ENCODE data around the gene GPR35. TPM values are rescaled to one million over a fixed set of nuclear protein-coding genes. Genes with fewer than 3 reads are reported as not detected.

GPR35 gene
- polyA plus RNA-seq, 1 donor (not counting 4 experiments of a cell fraction or from before 2014, with no cell fraction given) = 0.04 TPM

DNA sequence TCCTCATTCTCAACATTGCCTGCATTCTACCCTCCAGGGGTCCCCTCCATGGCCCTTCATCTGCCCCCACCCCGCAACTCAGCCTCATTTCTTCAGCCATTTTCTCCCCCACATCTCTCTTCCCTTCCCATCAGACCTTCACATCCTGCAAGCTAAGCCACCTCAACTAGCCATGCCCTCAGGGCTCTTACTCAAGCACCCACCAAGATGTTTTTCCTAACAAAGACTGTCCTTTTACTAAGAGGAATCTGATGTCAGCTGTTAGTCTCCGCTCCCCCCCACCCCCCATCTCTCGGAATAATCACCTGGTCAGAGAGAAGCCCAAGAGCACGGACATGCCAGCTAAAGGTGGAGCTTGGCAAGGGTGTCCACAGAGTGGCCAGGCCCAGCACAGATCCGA is 43.5 kb upstream of the GPR35 start:
- Histone ChIP-seq H3K36me3 (ENCODE audit: control insufficient read depth in 2 of 2, extremely low read depth in 1 of 2, insufficient read depth in 2 of 2, low read length in 2 of 2) (peaks cover 3 to 6% of the 10 kb centered on the region in 2 experiments), H3K4me3 (ENCODE audit: control insufficient read depth in 2 of 3, extremely low read depth in 1 of 3, insufficient read depth in 2 of 3, low read depth in 1 of 3, low read length in 3 of 3) (no peak overlapping the region), H3K4me2 (ENCODE audit: control insufficient read depth, extremely low read depth, insufficient read depth, low read depth, low read length) (no peak overlapping the region), H3K9me1 (ENCODE audit: control insufficient read depth, extremely low read depth, insufficient read depth, low read length) (peaks cover 8% of the 10 kb centered on the region), H3K27ac (ENCODE audit: control insufficient read depth, insufficient read depth, low read length) (no peak overlapping the region), H4K20me1 (ENCODE audit: control insufficient read depth, extremely low read depth, insufficient read depth, low read length) (peaks cover 21% of the 10 kb centered on the region), H2AFZ (ENCODE audit: control insufficient read depth, low read length) (no peak overlapping the region), H3K27me3 (ENCODE audit: control insufficient read depth, extremely low read depth, insufficient read depth, low read length) (no peaks in the 10 kb centered on the region), H3K4me1 (ENCODE audit: control insufficient read depth, extremely low read depth, insufficient read depth, low read length) (peaks cover 42% of the 10 kb centered on the region), H3K79me2 (ENCODE audit: control insufficient read depth, insufficient read depth, low read length) (peaks cover 32% of the 10 kb centered on the region), H3K9me3 (ENCODE audit: control insufficient read depth, low read depth, low read length) (no peaks in the 10 kb centered on the region), H3K9ac (ENCODE audit: control insufficient read depth, extremely low read depth, insufficient read depth, low read length) (no peak overlapping the region)
- DNase-seq (ENCODE audit: low read depth, low spot score) (no peak), FAIRE-seq (no peak)
- TF ChIP-seq, protein P1, sequence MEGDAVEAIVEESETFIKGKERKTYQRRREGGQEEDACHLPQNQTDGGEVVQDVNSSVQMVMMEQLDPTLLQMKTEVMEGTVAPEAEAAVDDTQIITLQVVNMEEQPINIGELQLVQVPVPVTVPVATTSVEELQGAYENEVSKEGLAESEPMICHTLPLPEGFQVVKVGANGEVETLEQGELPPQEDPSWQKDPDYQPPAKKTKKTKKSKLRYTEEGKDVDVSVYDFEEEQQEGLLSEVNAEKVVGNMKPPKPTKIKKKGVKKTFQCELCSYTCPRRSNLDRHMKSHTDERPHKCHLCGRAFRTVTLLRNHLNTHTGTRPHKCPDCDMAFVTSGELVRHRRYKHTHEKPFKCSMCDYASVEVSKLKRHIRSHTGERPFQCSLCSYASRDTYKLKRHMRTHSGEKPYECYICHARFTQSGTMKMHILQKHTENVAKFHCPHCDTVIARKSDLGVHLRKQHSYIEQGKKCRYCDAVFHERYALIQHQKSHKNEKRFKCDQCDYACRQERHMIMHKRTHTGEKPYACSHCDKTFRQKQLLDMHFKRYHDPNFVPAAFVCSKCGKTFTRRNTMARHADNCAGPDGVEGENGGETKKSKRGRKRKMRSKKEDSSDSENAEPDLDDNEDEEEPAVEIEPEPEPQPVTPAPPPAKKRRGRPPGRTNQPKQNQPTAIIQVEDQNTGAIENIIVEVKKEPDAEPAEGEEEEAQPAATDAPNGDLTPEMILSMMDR (optimal IDR thresholded peaks at IDR 0.05 in 1 of 3, IDR thresholded peaks at IDR 0.05 in 1 of 3, conservative IDR thresholded peaks at IDR 0.05 in 1 of 3; ENCODE audit: extremely low read depth in 1 of 3, insufficient read depth in 2 of 3, low read length in 3 of 3) = no peak
- dilution Hi-C loops (cut with MboI; ENCODE audit: extremely low pct_ligation_motif_present, low sequenced_read_pairs) = no loop called here

DNA sequence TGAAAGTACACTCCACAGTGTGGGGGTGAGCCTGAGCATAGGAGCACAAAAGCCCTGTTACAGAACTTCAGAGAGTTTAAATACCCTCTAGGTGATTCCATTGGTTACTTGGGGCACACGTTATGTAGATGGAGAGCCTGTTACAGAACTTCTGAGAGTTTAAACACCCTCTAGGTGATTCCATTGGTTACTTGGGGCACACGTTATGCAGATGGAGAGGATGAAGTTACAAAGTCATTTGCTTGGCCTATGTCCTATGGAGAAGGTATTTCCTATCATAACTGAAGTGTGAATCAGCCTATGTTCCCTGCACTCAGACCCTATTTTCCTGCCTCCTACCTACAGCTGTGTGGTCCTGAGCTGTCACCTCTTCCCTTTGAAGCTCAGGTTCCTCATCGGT is 42.5 kb upstream of the GPR35 start:
- Histone ChIP-seq H3K27me3 (ENCODE audit: control insufficient read depth, extremely low read depth, insufficient read depth, low read length) (no peaks in the 10 kb centered on the region), H3K9ac (ENCODE audit: control insufficient read depth, extremely low read depth, insufficient read depth, low read length) (no peak overlapping the region), H3K4me1 (ENCODE audit: control insufficient read depth, extremely low read depth, insufficient read depth, low read length) (peaks cover 48% of the 10 kb centered on the region), H3K4me2 (ENCODE audit: control insufficient read depth, extremely low read depth, insufficient read depth, low read depth, low read length) (no peak overlapping the region), H3K9me3 (ENCODE audit: control insufficient read depth, low read depth, low read length) (no peaks in the 10 kb centered on the region), H2AFZ (ENCODE audit: control insufficient read depth, low read length) (no peak overlapping the region), H3K4me3 (ENCODE audit: control insufficient read depth in 2 of 3, extremely low read depth in 1 of 3, insufficient read depth in 2 of 3, low read depth in 1 of 3, low read length in 3 of 3) (no peak overlapping the region), H3K36me3 (ENCODE audit: control insufficient read depth in 2 of 2, extremely low read depth in 1 of 2, insufficient read depth in 2 of 2, low read length in 2 of 2) (peaks cover 0 to 6% of the 10 kb centered on the region in 2 experiments), H3K9me1 (ENCODE audit: control insufficient read depth, extremely low read depth, insufficient read depth, low read length) (peaks cover 8% of the 10 kb centered on the region), H3K79me2 (ENCODE audit: control insufficient read depth, insufficient read depth, low read length) (peaks cover 42% of the 10 kb centered on the region), H3K27ac (ENCODE audit: control insufficient read depth, insufficient read depth, low read length) (no peak overlapping the region), H4K20me1 (ENCODE audit: control insufficient read depth, extremely low read depth, insufficient read depth, low read length) (peaks cover 23% of the 10 kb centered on the region)
- TF ChIP-seq, protein P1 (optimal IDR thresholded peaks at IDR 0.05 in 1 of 3, IDR thresholded peaks at IDR 0.05 in 1 of 3, conservative IDR thresholded peaks at IDR 0.05 in 1 of 3; ENCODE audit: extremely low read depth in 1 of 3, insufficient read depth in 2 of 3, low read length in 3 of 3) = no peak
- no peak for TF ChIP-seq EZH2 (IDR thresholded peaks at IDR 0.05; ENCODE audit: low read length)
- FAIRE-seq (no peak), DNase-seq (ENCODE audit: low read depth, low spot score) (no peak)
- dilution Hi-C loops (cut with MboI; ENCODE audit: extremely low pct_ligation_motif_present, low sequenced_read_pairs) = no loop called here
